Breast epithelium (tissue), 3 donors: ENCODE results near the gene EEF1A2.

Experiments
- POLR2AphosphoS5 ChIP-seq, 3 donors: sonication (generic); formaldehyde crosslinking; IDR thresholded peaks; one replicate each; pipeline ENCODE4 v1.6.1; 2017; ENCODE audit warnings: antibody characterized with exemption in 3 of 3
- TF ChIP-seq, protein P1 (sequence below), 3 donors: fragments of 450-650 bp; IDR thresholded peaks; one replicate each; pipeline ENCODE4 v1.5.1; 2016 to 2017; ENCODE audit warnings: antibody characterized with exemption in 3 of 3, mild to moderate bottlenecking in 3 of 3, moderate library complexity in 3 of 3

- TF ChIP-seq, protein P1, sequence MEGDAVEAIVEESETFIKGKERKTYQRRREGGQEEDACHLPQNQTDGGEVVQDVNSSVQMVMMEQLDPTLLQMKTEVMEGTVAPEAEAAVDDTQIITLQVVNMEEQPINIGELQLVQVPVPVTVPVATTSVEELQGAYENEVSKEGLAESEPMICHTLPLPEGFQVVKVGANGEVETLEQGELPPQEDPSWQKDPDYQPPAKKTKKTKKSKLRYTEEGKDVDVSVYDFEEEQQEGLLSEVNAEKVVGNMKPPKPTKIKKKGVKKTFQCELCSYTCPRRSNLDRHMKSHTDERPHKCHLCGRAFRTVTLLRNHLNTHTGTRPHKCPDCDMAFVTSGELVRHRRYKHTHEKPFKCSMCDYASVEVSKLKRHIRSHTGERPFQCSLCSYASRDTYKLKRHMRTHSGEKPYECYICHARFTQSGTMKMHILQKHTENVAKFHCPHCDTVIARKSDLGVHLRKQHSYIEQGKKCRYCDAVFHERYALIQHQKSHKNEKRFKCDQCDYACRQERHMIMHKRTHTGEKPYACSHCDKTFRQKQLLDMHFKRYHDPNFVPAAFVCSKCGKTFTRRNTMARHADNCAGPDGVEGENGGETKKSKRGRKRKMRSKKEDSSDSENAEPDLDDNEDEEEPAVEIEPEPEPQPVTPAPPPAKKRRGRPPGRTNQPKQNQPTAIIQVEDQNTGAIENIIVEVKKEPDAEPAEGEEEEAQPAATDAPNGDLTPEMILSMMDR (IDR thresholded peaks at IDR 0.05) = no peak
- no peak for TF ChIP-seq POLR2AphosphoS5 (IDR thresholded peaks at IDR 0.05)
Observed at GRCh38 chr20:63525185-63525584, 26.3 kb upstream of the EEF1A2 start.
